ENCODE data around the gene RPL39.
A peak's percentile ranks its signal among the peaks of the same experiment; 100 is the strongest.

- no peak for TF ChIP-seq CTCF (IDR thresholded peaks at IDR 0.05)
- peak; percentile 47 to 59 for TF ChIP-seq POLR2A (IDR thresholded peaks at IDR 0.05)
- no peak for TF ChIP-seq EP300 (IDR thresholded peaks at IDR 0.05)
These were observed at the start of gene RPL39 for GRCh38 chrX:119791437-119792231.

Data from suprapubic skin (tissue), 3 donors.